Neural cell (in vitro differentiated cells): Measurements from ENCODE around the gene SLC4A7.

ENCODE experiments used
- POLR2AphosphoS5 ChIP-seq: IDR thresholded peaks from 2 replicates; pipeline ENCODE4 v1.6.1; 2012
- TF ChIP-seq, protein P1 (sequence below): fragments of 450-650 bp; IDR thresholded peaks from 2 replicates; pipeline ENCODE4 v1.5.1; 2014; ENCODE audit warnings: antibody characterized with exemption, mild to moderate bottlenecking, moderate library complexity; ENCODE audit not compliant: poor library complexity, severe bottlenecking

- TF ChIP-seq, protein P1, sequence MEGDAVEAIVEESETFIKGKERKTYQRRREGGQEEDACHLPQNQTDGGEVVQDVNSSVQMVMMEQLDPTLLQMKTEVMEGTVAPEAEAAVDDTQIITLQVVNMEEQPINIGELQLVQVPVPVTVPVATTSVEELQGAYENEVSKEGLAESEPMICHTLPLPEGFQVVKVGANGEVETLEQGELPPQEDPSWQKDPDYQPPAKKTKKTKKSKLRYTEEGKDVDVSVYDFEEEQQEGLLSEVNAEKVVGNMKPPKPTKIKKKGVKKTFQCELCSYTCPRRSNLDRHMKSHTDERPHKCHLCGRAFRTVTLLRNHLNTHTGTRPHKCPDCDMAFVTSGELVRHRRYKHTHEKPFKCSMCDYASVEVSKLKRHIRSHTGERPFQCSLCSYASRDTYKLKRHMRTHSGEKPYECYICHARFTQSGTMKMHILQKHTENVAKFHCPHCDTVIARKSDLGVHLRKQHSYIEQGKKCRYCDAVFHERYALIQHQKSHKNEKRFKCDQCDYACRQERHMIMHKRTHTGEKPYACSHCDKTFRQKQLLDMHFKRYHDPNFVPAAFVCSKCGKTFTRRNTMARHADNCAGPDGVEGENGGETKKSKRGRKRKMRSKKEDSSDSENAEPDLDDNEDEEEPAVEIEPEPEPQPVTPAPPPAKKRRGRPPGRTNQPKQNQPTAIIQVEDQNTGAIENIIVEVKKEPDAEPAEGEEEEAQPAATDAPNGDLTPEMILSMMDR, result no peak
- no peak for TF ChIP-seq POLR2AphosphoS5
These were observed 158.0 kb downstream of the SLC4A7 start for GRCh38 chr3:27326202-27326601.
